HG03432 (cell line): ENCODE data around the gene LAMA2.

Source experiments
- ATAC-seq: cut with Tn5 transposase; IDR thresholded peaks from one replicate; pipeline ENCODE4 v1.9.1; 2021; ENCODE audit warnings: mild to moderate bottlenecking, moderate library complexity; ENCODE audit not compliant: unreplicated experiment

Gene LAMA2

DNA sequence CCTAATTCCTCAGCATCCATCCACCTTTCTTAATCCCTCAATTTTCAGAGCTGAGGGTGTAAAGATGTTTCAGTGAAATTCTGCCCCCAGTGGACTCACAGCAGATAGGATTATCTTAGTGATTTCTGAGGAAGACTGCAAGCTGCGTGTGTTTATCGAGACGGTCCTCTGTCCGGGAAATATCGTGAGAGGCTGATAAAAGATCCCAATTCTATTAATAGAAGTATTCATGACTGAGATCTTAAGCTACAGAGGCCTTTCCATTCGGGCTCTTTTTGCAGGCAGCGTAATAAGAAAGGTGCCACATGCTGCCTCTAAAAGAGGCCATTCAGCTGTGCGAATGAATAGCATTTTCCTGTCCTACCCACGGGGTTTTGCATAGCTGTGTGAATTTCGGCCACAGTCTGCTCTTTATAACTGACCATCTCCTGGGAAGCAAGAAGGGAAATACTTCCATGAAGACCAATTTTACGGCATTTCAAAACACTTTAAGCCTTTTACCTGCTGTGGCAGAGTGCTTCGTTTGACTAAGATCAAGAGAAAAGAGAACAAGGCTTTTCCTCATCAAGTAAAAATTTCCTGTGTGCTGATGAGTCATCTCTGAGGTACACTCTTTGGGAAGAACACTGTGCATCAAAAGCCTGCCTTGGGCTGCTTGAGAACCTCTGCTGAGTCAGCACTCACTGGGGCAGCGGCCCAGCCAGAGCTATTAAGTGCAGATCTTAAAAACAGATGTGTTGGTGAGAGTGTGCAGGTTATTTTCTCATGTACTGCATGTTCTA is 618.2 kb downstream of the LAMA2 start:
- no peak for ATAC-seq

DNA sequence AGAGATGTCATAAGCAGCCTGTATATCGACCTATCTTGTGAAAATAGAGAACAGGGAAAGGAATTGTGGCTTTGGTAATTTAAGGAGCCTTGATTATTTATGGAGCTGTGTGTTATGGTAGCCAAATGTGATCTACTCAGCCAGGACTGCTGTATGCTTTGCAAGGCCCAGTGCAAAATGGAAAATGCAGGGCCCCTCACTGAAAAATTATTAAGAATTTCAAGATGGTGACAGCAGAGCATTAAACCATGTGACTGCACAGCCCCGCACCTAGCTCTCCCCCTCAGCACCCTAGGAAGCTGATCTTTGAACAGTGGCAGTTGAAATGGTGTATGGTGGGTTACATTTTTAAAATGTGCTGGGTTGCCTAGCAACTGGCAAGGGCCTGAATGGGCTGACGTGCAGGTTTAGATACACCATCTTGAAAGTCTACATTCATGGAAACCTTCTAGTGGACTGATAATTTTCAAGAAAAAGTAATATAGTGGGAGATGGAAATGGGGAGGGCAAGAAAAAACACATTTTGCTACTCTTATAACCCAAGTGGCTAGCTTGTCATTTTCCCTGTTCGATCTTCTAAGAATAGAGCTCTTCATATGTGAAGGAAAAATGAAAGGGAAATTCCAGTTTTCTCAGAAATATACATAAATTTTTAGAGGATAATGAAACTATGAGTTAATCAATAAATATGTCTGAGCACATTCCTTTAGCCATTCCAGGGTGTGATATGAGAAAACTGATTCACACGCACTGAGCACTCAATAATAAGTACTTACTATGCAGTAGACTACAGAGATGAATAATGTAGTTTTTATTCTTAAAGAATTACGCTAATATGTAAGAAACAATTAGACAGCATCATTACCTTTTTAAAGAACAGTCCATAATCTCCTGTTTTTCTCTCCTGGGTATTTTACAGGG is 619.1 kb downstream of the LAMA2 start:
- no peak for ATAC-seq

DNA sequence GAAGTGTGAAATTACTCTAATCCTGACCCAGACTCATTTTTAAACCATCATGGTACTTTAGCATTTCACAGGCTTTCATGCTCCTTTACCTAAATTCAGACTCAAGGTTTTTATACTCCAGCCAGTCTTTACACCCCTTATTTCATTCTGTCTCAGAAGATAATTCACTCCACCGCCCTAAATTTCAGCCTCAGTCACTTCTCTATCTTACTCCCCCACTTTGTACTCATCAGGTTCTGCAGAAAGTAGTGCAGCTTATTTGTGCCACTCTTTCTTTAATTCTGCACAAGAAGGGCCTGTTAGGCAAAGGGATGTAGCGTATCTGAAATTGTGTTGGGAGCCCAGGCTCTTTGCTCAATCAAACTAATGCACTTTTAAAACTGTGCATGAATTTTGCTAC is 621.5 kb downstream of the LAMA2 start:
- ATAC-seq: no peak

DNA sequence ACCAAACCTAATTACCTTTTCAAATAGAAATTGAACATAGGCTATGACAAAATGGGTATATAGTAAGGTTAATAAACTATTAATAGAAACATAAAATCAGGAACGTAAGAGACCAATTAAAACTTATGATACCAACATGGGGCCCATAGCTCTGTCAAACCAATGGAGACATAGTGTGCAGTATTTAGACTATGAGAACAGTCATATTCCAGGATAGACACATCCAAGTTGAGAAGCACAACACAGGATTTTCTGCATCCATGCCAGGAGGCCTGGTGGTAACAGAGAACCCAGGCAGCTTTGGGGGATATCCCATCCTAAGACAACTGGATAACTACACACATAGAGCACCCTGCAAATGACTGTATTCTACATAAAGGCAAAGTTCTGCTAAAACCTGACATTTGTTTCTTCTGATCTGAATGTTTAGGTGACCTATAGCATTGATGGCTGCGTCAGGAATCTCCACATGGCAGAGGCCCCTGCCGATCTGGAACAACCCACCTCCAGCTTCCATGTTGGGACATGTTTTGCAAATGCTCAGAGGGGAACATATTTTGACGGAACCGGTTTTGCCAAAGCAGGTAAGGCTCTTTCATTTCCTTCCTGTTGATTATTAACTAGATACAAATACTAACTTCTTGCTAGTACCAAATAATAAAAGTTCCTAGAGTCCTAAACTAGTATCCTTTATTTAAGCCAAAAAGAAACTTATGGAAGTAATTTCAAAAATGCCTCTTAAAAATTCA is 624.3 kb downstream of the LAMA2 start:
- ATAC-seq: no peak

DNA sequence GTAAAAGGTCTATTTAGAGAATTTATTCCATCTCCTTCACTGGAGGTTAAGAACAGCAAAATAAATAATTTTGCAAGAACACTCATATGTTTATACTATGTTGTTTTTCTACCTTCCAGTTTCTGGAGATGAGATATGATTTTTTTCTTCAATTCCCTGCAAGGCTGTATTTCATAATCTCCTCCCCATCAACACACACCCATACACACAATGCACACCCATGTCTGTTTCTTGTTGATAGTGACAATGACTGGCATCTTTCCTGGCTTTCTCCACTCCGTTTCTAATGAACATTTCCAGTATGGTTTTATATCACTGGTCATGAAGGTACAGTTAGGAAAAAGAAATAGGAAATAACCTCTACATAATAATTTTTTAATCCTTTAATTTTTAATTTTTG is 624.9 kb downstream of the LAMA2 start:
- no peak for ATAC-seq

DNA sequence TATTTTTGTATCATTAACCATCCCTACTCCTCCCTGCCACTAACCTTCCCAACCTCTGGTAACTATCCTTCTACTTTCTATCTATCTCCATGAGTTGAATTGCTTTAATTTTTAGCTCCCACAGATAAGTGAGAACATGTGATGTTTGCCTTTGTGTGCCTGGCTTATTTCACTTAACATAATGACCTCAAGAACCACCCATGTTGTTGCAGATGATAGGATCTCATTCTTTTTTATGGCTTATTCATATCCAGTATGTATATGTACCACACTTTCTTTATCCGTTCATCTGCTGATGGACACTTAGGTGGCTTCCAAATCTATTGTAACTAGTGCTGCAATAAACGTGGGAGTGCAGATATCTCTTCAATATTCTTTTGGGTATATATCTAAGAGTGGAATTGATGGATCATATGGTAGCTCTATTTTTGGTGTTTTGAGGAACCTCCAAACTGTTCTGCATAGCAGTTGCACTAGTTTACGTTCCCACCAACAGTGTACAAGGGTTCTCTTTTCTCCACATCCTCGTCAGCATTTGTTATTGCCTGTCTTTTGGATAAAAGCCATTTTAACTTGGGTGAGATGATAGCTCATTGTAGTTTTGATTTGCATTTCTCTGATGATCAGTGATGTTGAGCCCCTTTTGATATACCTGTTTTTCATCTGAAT is 625.7 kb downstream of the LAMA2 start:
- ATAC-seq: no peak

DNA sequence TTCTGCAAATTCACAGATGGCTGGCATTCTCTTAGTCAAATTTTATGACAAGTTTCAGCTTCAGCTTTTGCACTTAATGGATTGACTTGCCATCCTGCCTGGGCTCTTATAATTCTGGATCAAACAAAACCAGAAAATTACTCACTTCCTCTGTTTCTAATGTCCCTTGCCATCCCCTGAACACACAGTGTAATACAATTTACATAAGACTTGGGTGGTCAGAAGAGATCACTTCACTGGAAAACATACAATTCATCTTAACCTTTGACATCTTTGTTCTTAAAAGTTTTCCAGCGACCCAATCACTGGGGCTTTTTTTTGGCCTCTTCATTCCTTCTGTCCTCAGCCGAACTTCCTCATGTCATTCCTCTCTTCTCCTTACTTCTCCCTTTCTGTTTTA is 628.0 kb downstream of the LAMA2 start:
- ATAC-seq: peak; percentile 48

DNA sequence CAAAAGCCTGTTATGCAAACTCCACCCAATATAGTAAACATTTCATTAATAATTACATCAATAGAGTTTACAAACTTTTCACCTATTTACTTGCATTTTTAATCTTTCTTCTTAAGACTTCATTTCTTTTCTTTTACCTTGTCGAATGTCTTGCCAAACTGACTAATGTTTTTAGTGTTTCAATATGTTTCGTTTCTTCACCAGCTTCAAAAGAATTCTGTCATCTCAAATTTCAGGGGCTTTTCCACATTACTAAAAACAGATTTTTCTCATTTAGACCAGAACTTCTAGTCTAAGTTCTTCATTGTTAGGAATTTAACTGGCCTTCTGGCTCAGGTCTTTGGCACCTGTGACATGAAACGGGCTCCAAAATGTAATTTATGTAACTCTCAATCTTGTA is 630.5 kb downstream of the LAMA2 start:
- no peak for ATAC-seq

DNA sequence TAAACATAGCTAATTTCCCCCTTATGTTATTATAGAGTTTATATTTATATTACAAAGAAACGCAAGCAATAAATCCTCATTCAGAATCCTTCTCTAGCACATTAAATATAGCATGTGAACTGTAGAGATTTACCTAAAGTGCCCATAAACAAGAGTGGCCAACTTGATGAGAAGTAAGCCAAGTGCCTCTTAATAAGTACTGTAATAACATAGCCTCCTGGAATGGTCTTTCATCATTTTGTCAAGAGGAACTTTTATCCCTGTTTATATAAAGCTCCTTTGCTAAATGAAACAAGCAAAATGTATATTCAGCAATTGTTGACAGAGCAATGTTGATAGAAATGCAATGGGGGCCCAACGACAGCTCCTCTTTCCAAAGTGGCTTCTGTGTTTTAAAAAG is 632.1 kb downstream of the LAMA2 start:
- no peak for ATAC-seq

DNA sequence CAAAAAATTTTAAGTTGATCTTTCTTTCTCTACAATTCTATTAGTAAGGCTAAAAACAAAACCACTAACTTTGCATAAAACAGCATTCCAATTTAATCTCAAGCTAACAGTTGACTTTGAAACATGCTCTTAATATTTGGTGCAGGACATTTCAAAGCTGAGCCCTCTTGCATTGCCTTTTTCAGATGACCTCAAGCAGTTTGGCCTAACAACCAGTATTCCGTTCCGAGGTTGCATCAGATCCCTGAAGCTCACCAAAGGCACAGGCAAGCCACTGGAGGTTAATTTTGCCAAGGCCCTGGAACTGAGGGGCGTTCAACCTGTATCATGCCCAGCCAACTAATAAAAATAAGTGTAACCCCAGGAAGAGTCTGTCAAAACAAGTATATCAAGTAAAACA is 633.1 kb downstream of the LAMA2 start:
- ATAC-seq: no peak

DNA sequence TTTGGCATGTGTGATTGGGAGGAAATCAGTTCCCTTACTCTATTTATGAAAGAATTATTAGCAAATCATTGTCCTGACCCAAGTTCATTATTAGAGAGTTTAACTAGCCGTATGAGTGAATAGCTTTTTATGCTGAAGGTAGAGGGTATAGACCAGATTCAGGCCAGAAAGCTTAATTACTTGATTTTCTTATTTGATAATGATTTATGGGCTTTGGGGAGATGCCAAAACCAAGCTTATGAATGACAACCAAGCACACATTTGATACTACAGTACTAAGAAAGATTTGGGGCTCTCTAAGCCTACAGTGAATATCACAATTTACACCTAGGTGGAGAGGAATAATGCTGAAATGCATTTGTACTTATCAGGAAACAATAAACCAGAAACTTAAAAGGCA is 633.8 kb downstream of the LAMA2 start:
- ATAC-seq: no peak

DNA sequence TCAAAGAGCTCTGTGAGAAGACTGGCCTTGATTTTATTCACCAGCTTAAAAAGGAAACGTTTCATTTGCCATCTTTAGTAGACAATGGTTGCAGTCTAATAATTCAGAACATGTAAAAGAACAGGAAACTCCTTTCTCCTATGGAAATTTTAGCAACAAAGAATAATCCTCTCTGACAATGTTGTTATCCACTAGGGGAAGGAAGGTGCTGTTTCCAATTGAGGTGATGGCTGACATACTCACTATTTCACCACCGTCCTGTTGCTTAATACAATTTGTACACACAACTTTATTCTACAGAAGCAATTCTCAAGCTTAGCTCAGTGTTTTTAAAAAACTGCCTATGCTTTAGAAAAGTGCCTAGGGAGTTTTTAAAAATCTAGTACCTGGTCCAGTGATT is 634.4 kb downstream of the LAMA2 start:
- no peak for ATAC-seq

DNA sequence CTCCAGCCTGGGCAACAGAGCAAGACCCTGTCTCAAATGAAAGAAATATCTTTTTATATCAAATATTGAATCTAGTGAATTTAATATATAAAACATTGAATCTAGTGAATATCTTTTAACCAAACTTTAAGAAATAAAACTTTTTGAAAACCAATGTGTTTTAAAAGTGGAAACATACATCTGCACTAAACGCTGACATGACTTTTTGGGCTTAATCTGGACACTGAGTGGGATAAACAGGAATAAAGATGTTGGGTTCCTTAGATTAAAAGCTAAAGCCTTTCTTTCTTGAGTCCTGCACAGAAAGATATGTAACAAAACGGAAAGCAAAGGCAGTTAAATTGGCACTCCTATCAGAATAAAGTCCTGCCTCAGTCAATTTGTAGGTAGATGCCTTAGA is 636.8 kb downstream of the LAMA2 start:
- no peak for ATAC-seq

DNA sequence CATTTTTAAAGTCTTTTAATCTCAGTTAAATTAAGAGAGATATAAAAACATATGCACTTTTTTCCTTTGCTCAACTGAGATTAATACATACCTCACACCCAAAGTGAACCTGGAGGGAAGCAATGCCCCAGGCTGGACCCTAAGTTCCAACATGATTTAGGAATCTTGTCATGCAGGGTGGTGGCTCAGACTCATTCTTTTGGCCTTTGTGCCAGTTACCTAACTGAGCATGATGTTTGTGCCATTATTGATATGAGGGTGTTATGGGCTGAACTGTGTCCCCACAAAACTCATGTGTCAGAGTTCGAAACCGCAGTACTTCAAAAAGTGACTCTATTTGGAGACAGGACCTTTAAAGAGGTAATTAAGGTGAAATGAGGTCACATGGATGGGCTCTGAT is 639.0 kb downstream of the LAMA2 start:
- no peak for ATAC-seq

DNA sequence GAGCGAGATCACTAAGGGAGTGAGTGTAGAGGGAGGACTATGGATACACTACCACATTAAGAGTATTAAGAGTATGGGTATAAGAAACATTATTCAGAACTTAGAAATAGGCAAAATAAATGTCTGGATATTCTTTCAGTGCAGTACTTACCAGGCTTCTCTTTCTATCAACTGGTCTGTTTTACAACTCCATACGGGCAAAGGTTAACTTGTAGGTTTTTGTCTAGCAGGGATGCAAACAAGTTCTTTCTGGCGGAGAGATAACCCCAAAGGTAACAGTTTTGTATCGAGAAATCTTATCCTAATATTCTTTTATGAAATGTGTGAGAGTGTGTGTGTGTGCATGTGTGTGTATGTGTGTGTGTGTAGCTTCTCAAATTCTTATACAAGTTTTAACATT is 640.9 kb downstream of the LAMA2 start:
- no peak for ATAC-seq

DNA sequence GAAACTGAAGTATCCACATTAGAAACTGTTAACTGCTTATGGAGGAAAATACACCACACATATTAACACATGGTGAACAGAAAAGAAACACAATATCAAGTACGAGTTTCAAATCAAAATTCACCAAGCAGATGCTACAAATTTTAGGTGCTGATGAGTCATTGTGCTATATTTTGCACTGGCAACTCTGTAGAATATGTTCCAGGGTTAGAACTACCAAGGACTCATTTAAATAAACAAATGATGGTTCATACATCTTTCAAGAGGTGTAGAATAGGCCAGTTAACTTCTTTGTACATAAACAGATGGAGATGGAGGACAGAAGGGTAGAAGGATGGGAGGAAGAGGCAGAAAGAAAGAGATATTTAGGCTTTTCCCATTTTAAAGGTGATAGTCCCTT is 642.1 kb downstream of the LAMA2 start:
- ATAC-seq: no peak

DNA sequence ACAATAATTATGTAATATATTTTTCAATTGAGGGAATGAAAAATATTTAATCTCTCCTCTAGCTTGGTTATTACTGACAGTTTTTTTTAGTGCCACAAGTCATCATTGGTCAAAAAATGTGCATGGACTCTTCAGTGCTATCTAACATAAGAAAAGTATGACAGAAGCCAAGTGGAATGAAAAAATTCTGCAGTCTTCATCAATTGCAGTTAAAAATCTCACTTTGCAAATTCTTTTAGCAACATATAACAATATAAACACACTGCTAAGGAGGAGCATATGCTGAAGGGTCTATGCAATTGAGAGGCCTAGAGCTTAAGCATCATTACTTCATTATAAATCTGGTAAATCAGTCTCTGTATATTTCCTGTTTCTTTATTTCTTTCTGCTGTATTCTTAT is 652.0 kb downstream of the LAMA2 start:
- no peak for ATAC-seq

DNA sequence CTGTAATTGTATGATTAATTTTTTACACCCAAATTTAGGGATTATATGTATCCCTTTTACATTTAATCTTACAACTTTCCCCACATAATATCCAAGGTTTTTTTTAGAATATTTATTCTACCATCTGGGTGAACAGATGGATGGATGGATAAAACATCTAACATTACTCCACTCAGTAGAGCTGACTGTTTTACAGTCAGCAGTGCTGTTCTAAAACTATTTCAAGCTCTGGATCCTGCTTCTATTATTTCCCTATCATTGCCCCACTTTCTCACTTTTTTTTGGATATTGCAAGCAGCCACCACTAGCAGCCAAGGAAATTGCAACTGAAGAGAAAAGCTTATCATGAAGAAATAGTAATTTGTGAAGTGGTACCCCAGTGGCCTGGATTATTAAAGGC is 653.3 kb downstream of the LAMA2 start:
- ATAC-seq: no peak

DNA sequence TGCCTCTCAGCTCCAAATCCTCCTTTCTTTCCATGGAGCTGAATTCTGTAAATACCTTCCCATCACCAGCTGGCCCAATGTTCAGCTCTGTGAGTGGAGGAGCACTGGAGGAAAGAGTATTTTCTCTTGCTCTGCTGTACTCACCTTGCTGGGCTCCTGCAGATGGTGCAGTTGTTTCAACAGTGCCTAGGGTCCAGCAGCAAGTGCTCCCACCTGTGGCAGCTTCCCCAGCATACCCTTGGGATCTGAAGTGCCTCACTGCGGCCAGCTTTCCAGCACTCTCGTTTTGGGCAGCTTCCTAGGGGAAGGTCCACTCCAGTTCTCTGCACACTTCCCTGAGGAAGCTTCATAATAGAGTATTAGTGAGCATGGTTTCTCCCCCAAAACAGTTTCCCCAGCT is 656.1 kb downstream of the LAMA2 start:
- ATAC-seq: no peak

DNA sequence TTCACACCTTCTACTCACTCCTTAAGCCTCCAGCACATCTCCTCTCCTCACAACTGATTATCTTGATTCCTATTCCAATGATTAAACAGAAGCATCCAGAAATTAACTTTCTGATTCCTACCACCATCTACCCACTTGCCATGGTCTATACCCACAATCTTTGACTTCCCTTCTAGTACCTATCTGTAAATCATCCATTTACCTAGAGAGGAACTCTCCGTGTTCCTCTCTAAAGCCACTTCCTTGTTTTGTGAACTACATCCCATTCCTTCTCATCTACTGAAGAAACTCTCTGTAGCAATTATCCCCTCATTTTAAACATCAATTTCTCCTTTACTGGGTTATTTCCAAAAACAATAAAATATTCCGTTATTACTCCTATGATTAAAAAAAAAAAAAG is 659.8 kb downstream of the LAMA2 start:
- ATAC-seq: no peak

DNA sequence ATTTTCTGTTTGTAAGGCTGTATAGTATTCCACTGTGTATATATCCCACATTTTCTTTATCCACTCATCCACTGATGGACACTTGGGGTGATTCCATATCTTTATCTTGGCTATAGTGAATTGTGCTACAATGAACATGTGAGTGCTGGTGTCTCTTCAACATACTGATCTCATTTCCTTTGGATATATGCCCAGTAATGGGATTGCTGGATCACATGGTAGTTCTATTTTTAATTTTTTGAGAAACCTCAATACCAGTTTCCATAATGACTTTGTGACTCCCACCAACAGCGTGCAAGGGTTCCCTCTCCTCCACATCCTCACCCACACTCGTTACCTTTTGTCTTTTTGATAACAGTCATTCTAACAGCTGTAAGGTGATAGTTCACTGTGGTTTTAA is 661.0 kb downstream of the LAMA2 start:
- ATAC-seq: no peak
